ENCODE results near the gene ZNF827.

Gene ZNF827

GRCh38 chr4:145829629-145830395, 108.8 kb downstream of the ZNF827 start:
- TF ChIP-seq CTCF (IDR thresholded peaks at IDR 0.05): no peak
- H3K4me3 ChIP-seq (ENCODE audit: low read depth, low read length): no peak overlapping the region
- no peak overlapping the region for H3K4me2 ChIP-seq (ENCODE audit: low read length)
- no peaks in the 10 kb centered on the region for H3K27me3 ChIP-seq (ENCODE audit: control insufficient read depth, insufficient read depth, low read length)
- H3K9me3 ChIP-seq (ENCODE audit: control insufficient read depth, low read length): no peaks in the 10 kb centered on the region
- H3K9ac ChIP-seq: no peak overlapping the region
- H2AFZ ChIP-seq: no peak overlapping the region
- H3K36me3 ChIP-seq (ENCODE audit: control insufficient read depth, insufficient read depth, low read length): no peaks in the 10 kb centered on the region
- no peaks in the 10 kb centered on the region for H3K4me1 ChIP-seq
- no peaks in the 10 kb centered on the region for H3K79me2 ChIP-seq
- no peak overlapping the region for H3K27ac ChIP-seq

DNA sequence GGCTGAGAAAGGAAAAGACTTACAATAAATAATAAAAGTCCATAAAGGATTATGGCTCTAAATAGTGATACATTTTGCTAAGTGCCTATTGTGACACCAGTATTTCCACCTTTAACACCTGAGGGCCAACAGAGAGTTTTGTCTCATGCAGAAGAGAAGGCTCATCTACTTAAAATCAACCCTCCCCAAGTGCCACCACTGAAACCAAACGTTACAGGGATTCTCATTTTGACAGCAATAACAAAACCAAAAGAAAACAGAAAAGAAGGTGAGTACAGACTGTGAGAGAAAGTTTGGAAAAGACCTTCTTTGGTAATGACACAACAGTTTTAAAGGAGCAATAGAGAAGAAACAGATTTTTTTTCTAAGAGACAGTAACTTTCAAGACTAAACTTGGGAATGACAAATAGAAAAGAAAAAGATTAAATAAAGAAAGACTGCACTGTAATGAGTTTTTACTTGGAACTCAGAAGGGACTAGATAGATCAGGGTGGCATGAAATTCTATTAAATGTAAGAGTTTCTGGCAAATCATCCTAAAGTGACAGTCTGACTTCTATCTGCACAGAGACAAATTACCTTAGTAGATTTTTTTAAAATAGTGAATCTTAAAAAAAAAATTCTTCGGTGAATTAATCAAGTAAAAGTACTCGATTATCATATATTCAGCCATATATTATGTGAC, 109.7 kb downstream of the ZNF827 start:
- Histone ChIP-seq H3K36me3 (ENCODE audit: control insufficient read depth, insufficient read depth, low read length) (no peaks in the 10 kb centered on the region), H3K27ac (no peak overlapping the region), H3K4me1 (no peaks in the 10 kb centered on the region), H3K27me3 (ENCODE audit: control insufficient read depth, insufficient read depth, low read length) (no peaks in the 10 kb centered on the region), H2AFZ (no peak overlapping the region), H3K4me3 (ENCODE audit: low read depth, low read length) (no peak overlapping the region), H3K79me2 (no peaks in the 10 kb centered on the region), H3K9me3 (ENCODE audit: control insufficient read depth, low read length) (no peaks in the 10 kb centered on the region), H3K9ac (no peak overlapping the region), H3K4me2 (ENCODE audit: low read length) (no peak overlapping the region)
- no peak for TF ChIP-seq CTCF (IDR thresholded peaks at IDR 0.05)

GRCh38 chr4:145827885-145828284, 110.7 kb downstream of the ZNF827 start:
- no peak overlapping the region for H3K4me2 ChIP-seq (ENCODE audit: low read length)
- H3K79me2 ChIP-seq: no peaks in the 10 kb centered on the region
- H3K9me3 ChIP-seq (ENCODE audit: control insufficient read depth, low read length): no peaks in the 10 kb centered on the region
- H3K27me3 ChIP-seq (ENCODE audit: control insufficient read depth, insufficient read depth, low read length): no peaks in the 10 kb centered on the region
- no peak overlapping the region for H3K27ac ChIP-seq
- no peak overlapping the region for H3K9ac ChIP-seq
- no peak for TF ChIP-seq CTCF (IDR thresholded peaks at IDR 0.05)
- no peak overlapping the region for H2AFZ ChIP-seq
- H3K4me1 ChIP-seq: no peaks in the 10 kb centered on the region
- no peaks in the 10 kb centered on the region for H3K36me3 ChIP-seq (ENCODE audit: control insufficient read depth, insufficient read depth, low read length)
- H3K4me3 ChIP-seq (ENCODE audit: low read depth, low read length): no peak overlapping the region

DNA sequence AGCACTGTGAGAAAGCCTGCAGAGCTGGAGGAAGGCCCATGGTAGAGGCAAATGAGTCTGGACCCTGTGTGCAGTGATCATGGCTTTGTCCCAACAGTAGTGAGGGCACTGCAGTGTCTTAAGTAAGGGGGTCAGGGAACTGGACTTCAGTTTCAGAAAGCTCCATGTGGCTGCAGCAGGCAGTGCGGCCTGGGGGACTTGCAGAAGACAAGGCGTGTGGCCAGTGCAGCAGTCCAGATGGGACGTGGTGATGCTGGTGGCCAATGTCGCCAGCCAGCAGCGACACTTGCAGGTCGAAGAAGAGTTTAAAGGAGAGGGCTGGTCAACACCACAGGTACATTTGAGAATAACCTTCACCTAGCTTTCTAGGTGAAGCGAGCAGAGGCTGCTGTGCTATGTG, 113.4 kb downstream of the ZNF827 start:
- no peaks in the 10 kb centered on the region for H3K4me1 ChIP-seq
- H2AFZ ChIP-seq: no peak overlapping the region
- H3K36me3 ChIP-seq (ENCODE audit: control insufficient read depth, insufficient read depth, low read length): no peaks in the 10 kb centered on the region
- H3K9me3 ChIP-seq (ENCODE audit: control insufficient read depth, low read length): no peaks in the 10 kb centered on the region
- no peaks in the 10 kb centered on the region for H3K27me3 ChIP-seq (ENCODE audit: control insufficient read depth, insufficient read depth, low read length)
- no peaks in the 10 kb centered on the region for H3K79me2 ChIP-seq
- no peak overlapping the region for H3K27ac ChIP-seq
- no peak for TF ChIP-seq CTCF (IDR thresholded peaks at IDR 0.05)
- no peak overlapping the region for H3K4me3 ChIP-seq (ENCODE audit: low read depth, low read length)
- H3K9ac ChIP-seq: no peak overlapping the region
- H3K4me2 ChIP-seq (ENCODE audit: low read length): no peak overlapping the region
